C4-2B (cell line): ENCODE data around the gene COTL1.

Experiments
- H3K27ac ChIP-seq: fragments of 450-650 bp; 2 replicates; pipeline ENCODE4 v1.5.1; 2017
- CTCF ChIP-seq: fragments of 450-650 bp; conservative IDR thresholded peaks from 2 replicates; pipeline ENCODE4 v1.5.1; 2017; ENCODE audit warnings: mild to moderate bottlenecking
- ZFX ChIP-seq: fragments of 450-650 bp; IDR thresholded peaks from 2 replicates; pipeline ENCODE4 v1.6.1; 2017

Gene COTL1

GRCh38 chr16:84594725-84595038 is 23.2 kb downstream of the COTL1 start:
- H3K27ac ChIP-seq, result peak overlapping the region; percentile 61
- no peak for TF ChIP-seq CTCF
- no peak for TF ChIP-seq ZFX

GRCh38 chr16:84593825-84594724 is 23.8 kb downstream of the COTL1 start:
- TF ChIP-seq CTCF (no peak), ZFX (no peak)
- H3K27ac ChIP-seq, result peak overlapping the region; percentile 61

- no peak overlapping the region for H3K27ac ChIP-seq
- TF ChIP-seq CTCF (no peak), ZFX (no peak)
These were observed 25.2 kb downstream of the COTL1 start for GRCh38 chr16:84592718-84593117.

- no peak overlapping the region for H3K27ac ChIP-seq
- TF ChIP-seq ZFX (no peak), CTCF (no peak)
These were observed 27.7 kb downstream of the COTL1 start for GRCh38 chr16:84589975-84590719.

GRCh38 chr16:84588991-84589390 is 28.9 kb downstream of the COTL1 start:
- H3K27ac ChIP-seq, result no peak overlapping the region
- TF ChIP-seq CTCF (no peak), ZFX (no peak)

GRCh38 chr16:84585886-84586285 is 32.0 kb downstream of the COTL1 start:
- TF ChIP-seq ZFX (no peak), CTCF (no peak)
- no peak overlapping the region for H3K27ac ChIP-seq

- TF ChIP-seq ZFX (no peak), CTCF (no peak)
- H3K27ac ChIP-seq, result no peak overlapping the region
These were observed 32.4 kb downstream of the COTL1 start for GRCh38 chr16:84585467-84585866.
